H9 (cell line): ENCODE results near the gene CYCS. TPM values are rescaled to one million over a fixed set of nuclear protein-coding genes. Genes with fewer than 3 reads are reported as not detected.

Experiments
- DNase-seq: peaks from one replicate; pipeline ENCODE4 v3.0.0-alpha.2; 2017
- H2AFZ ChIP-seq: one replicate; pipeline ENCODE4 v1.6.1; 2013; ENCODE audit warnings: mild to moderate bottlenecking, low read length, control low read depth, moderate library complexity
- H2AK5ac ChIP-seq: 2 replicates; pipeline ENCODE4 v1.6.1; 2013; ENCODE audit warnings: low read length, control low read depth, mixed read lengths; ENCODE audit not compliant: insufficient read length
- H2BK120ac ChIP-seq: one replicate; pipeline ENCODE4 v1.6.1; 2013; ENCODE audit warnings: low read depth, mild to moderate bottlenecking, low read length, control low read depth, inconsistent platforms; ENCODE audit not compliant: poor library complexity, severe bottlenecking
- H2BK12ac ChIP-seq: 2 replicates; pipeline ENCODE4 v1.6.1; 2013; ENCODE audit warnings: low read length, control low read depth, mixed read lengths, low read depth; ENCODE audit not compliant: insufficient read length
- H2BK15ac ChIP-seq: 2 replicates; pipeline ENCODE4 v1.6.1; 2013; ENCODE audit warnings: low read depth, low read length, control low read depth
- H2BK20ac ChIP-seq: one replicate; pipeline ENCODE4 v1.6.1; 2013; ENCODE audit warnings: low read depth, mild to moderate bottlenecking, low read length, control low read depth, inconsistent platforms; ENCODE audit not compliant: poor library complexity, severe bottlenecking
- H2BK5ac ChIP-seq: 2 replicates; pipeline ENCODE4 v1.6.1; 2013; ENCODE audit warnings: low read length, control low read depth, mixed read lengths; ENCODE audit not compliant: insufficient read length
- H3K14ac ChIP-seq: 2 replicates; pipeline ENCODE4 v1.6.1; 2013; ENCODE audit warnings: low read length, control low read depth; ENCODE audit not compliant: insufficient read depth
- H3K18ac ChIP-seq: 2 replicates; pipeline ENCODE4 v1.6.1; 2013; ENCODE audit warnings: low read depth, mild to moderate bottlenecking, mixed read lengths, low read length, control low read depth; ENCODE audit not compliant: insufficient read length
- H3K23ac ChIP-seq: 2 replicates; pipeline ENCODE4 v1.6.1; 2013; ENCODE audit warnings: low read length, control low read depth, mixed read lengths, low read depth; ENCODE audit not compliant: insufficient read length
- H3K23me2 ChIP-seq: 2 replicates; pipeline ENCODE4 v1.6.1; 2013; ENCODE audit warnings: low read depth, mild to moderate bottlenecking, mixed read lengths, low read length, control low read depth; ENCODE audit not compliant: insufficient read length, poor library complexity, severe bottlenecking
- H3K27ac ChIP-seq: 2 replicates; pipeline ENCODE4 v1.5.1; 2013; ENCODE audit warnings: low read length, control low read depth, mixed read lengths, low read depth; ENCODE audit not compliant: insufficient read length
- H3K27me3 ChIP-seq: 2 replicates; pipeline ENCODE4 v1.6.1; 2013; ENCODE audit warnings: low read length, control low read depth, inconsistent platforms; ENCODE audit not compliant: insufficient read depth
- H3K4ac ChIP-seq: 2 replicates; pipeline ENCODE4 v1.6.1; 2013; ENCODE audit warnings: low read depth, mild to moderate bottlenecking, control low read depth, inconsistent platforms, low read length, moderate library complexity
- H3K4me1 ChIP-seq: 2 replicates; pipeline ENCODE4 v1.6.1; 2013; ENCODE audit warnings: low read length, control low read depth, inconsistent platforms; ENCODE audit not compliant: insufficient read depth
- H3K4me2 ChIP-seq: 2 replicates; pipeline ENCODE4 v1.6.1; 2013; ENCODE audit warnings: low read length, control low read depth, mixed read lengths; ENCODE audit not compliant: insufficient read length, insufficient read depth
- H3K56ac ChIP-seq: 2 replicates; pipeline ENCODE4 v1.6.1; 2013; ENCODE audit warnings: low read depth, mild to moderate bottlenecking, mixed read lengths, low read length, control low read depth; ENCODE audit not compliant: insufficient read length
- H3K79me1 ChIP-seq: 2 replicates; pipeline ENCODE4 v1.6.1; 2013; ENCODE audit warnings: low read depth, mild to moderate bottlenecking, moderate library complexity, low read length, control low read depth, inconsistent platforms; ENCODE audit not compliant: insufficient read depth, poor library complexity, severe bottlenecking
- H3K79me2 ChIP-seq: 2 replicates; pipeline ENCODE4 v1.6.1; 2013; ENCODE audit warnings: low read length, control low read depth, inconsistent platforms; ENCODE audit not compliant: insufficient read depth
- H3K9ac ChIP-seq: 2 replicates; pipeline ENCODE4 v1.6.1; 2013; ENCODE audit warnings: low read length, control low read depth, mixed read lengths; ENCODE audit not compliant: insufficient read length; ENCODE audit errors: extremely low read depth
- H3K9me3 ChIP-seq: one replicate; pipeline ENCODE4 v1.6.1; 2013; ENCODE audit warnings: low read depth, low read length, inconsistent platforms; ENCODE audit not compliant: control insufficient read depth
- H3T11ph ChIP-seq: one replicate; pipeline ENCODE4 v1.6.1; 2013; ENCODE audit warnings: mild to moderate bottlenecking, low read length, control low read depth, inconsistent platforms
- H4K20me1 ChIP-seq: one replicate; pipeline ENCODE4 v1.6.1; 2013; ENCODE audit not compliant: control insufficient read depth, insufficient read length, insufficient read depth
- H4K5ac ChIP-seq: 2 replicates; pipeline ENCODE4 v1.6.1; 2013; ENCODE audit warnings: low read depth, mild to moderate bottlenecking, mixed read lengths, low read length, control low read depth; ENCODE audit not compliant: insufficient read length
- H4K8ac ChIP-seq: replicated peaks from 2 replicates; pipeline ENCODE4 v1.6.1; 2013; ENCODE audit warnings: low read length, control low read depth, mixed read lengths, low read depth; ENCODE audit not compliant: insufficient read length
- H4K91ac ChIP-seq: 2 replicates; pipeline ENCODE4 v1.6.1; 2013; ENCODE audit warnings: low read depth, mild to moderate bottlenecking, moderate library complexity, mixed read lengths, low read length, control low read depth; ENCODE audit not compliant: insufficient read length
- H3K27ac Mint-ChIP-seq, 3 experiments: 2 replicates in 2 of 3; 3 replicates in 1 of 3; pipeline ENCODE4 v1.8.0; 2020 to 2021; ENCODE audit warnings: mixed read lengths in 3 of 3, mild to moderate bottlenecking in 1 of 3, moderate library complexity in 1 of 3
- H3K27me3 Mint-ChIP-seq: 2 replicates; pipeline ENCODE4 v1.8.0; 2021; ENCODE audit warnings: low read depth, mild to moderate bottlenecking, moderate library complexity, mixed read lengths
- H3K36me3 Mint-ChIP-seq, 3 experiments: 2 replicates in 2 of 3; 3 replicates in 1 of 3; pipeline ENCODE4 v1.8.0; 2020 to 2021; ENCODE audit warnings: low read depth in 3 of 3, mixed read lengths in 3 of 3; ENCODE audit not compliant: insufficient read depth in 1 of 3
- H3K4me1 Mint-ChIP-seq, 2 experiments: 2 replicates each; pipeline ENCODE4 v1.8.0; 2020; ENCODE audit warnings: mixed read lengths in 2 of 2
- H3K4me3 Mint-ChIP-seq, 2 experiments: 2 replicates in 1 of 2; 3 replicates in 1 of 2; pipeline ENCODE4 v1.8.0; 2020 to 2021; ENCODE audit warnings: mild to moderate bottlenecking in 2 of 2, mixed read lengths in 2 of 2, moderate library complexity in 1 of 2
- H3K9me3 Mint-ChIP-seq, 2 experiments: 2 replicates in 1 of 2; 3 replicates in 1 of 2; pipeline ENCODE4 v1.8.0; 2020; ENCODE audit warnings: mild to moderate bottlenecking in 2 of 2, mixed read lengths in 2 of 2, moderate library complexity in 1 of 2
- WGBS: extraction: QIAGEN DNeasy Blood & Tissue Kit; methylation state at CpG from one replicate; pipeline ENCODE4 v1.1.7; 2013; ENCODE audit warnings: missing lambda C conversion rate, low lambda C conversion rate, mixed read lengths; ENCODE audit not compliant: insufficient read length; ENCODE audit errors: extremely low coverage; 5-methylcytosine and 5-hydroxymethylcytosine counted together
- total RNA-seq: library from RNA; stranded (reverse); gene quantifications from 2 replicates; pipeline ENCODE4 v1.2.1, GENCODE V29; 2021
- TF ChIP-seq, protein P1 (sequence below): fragments of 200-600 bp; sonication (generic); conservative IDR thresholded peaks from 3 replicates; pipeline ENCODE4 v1.8.0; 2021; ENCODE audit warnings: antibody characterized with exemption, mild to moderate bottlenecking

Gene CYCS
- total RNA-seq, 1 experiment from 2014 or later: 209 TPM

- TF ChIP-seq, protein P1, sequence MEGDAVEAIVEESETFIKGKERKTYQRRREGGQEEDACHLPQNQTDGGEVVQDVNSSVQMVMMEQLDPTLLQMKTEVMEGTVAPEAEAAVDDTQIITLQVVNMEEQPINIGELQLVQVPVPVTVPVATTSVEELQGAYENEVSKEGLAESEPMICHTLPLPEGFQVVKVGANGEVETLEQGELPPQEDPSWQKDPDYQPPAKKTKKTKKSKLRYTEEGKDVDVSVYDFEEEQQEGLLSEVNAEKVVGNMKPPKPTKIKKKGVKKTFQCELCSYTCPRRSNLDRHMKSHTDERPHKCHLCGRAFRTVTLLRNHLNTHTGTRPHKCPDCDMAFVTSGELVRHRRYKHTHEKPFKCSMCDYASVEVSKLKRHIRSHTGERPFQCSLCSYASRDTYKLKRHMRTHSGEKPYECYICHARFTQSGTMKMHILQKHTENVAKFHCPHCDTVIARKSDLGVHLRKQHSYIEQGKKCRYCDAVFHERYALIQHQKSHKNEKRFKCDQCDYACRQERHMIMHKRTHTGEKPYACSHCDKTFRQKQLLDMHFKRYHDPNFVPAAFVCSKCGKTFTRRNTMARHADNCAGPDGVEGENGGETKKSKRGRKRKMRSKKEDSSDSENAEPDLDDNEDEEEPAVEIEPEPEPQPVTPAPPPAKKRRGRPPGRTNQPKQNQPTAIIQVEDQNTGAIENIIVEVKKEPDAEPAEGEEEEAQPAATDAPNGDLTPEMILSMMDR: no peak
- Histone ChIP-seq H3K4me1 (no peaks in the 10 kb centered on the region), H3K14ac (no peak overlapping the region), H3K23ac (no peak overlapping the region), H3K56ac (no peak overlapping the region), H2BK5ac (no peak overlapping the region), H4K5ac (no peak overlapping the region), H3K27me3 (no peaks in the 10 kb centered on the region), H3K23me2 (no peaks in the 10 kb centered on the region), H4K20me1 (no peaks in the 10 kb centered on the region), H2AK5ac (no peak overlapping the region), H2BK120ac (no peak overlapping the region), H4K8ac (no peak overlapping the region), H2BK12ac (no peak overlapping the region), H3T11ph (no peak overlapping the region), H3K4me2 (no peak overlapping the region), H3K79me1 (no peaks in the 10 kb centered on the region), H2AFZ (no peak overlapping the region), H2BK20ac (no peak overlapping the region), H3K79me2 (no peaks in the 10 kb centered on the region), H2BK15ac (no peak overlapping the region), H3K9ac (no peak overlapping the region), H4K91ac (no peak overlapping the region), H3K4ac (no peak overlapping the region), H3K18ac (no peak overlapping the region), H3K27ac (no peak overlapping the region), H3K9me3 (no peaks in the 10 kb centered on the region)
- Mint-ChIP-seq H3K36me3 (peaks cover 0 to 9% (median 0%) of the 10 kb centered on the region in 3 experiments; a peak in 2 of 7 replicates), H3K4me1 (peaks cover 2 to 6% of the 10 kb centered on the region in 2 experiments; a peak in 3 of 4 replicates), H3K9me3 (peaks cover 0 to 7% of the 10 kb centered on the region in 2 experiments; a peak in 3 of 5 replicates), H3K27ac (no peak overlapping the region), H3K27me3 (no peaks in the 10 kb centered on the region), H3K4me3 (no peak overlapping the region)
- no peak for DNase-seq
- WGBS: no CpG with 5 or more reads among the region's 1 CpG
Measured at GRCh38 chr7:25091176-25091575, 33.9 kb downstream of the CYCS start.
